SU-DHL-6 (cell line): ENCODE measurements around the gene TMEM119.

Experiments
- EZH2phosphoT487 ChIP-seq: fragments of 200-600 bp; sonication (generic), shearing (Covaris generic); conservative IDR thresholded peaks from 2 replicates; pipeline ENCODE4 v1.6.1; 2018; ENCODE audit warnings: mild to moderate bottlenecking, antibody characterized with exemption, low read length, moderate library complexity, mixed read lengths
- TF ChIP-seq, protein P1 (sequence below): fragments of 200-600 bp; sonication (generic); IDR thresholded peaks from one replicate; pipeline ENCODE4 v1.5.1; 2017; ENCODE audit warnings: antibody characterized with exemption, mild to moderate bottlenecking, low read length, moderate library complexity; ENCODE audit not compliant: insufficient read depth, poor library complexity, severe bottlenecking

DNA sequence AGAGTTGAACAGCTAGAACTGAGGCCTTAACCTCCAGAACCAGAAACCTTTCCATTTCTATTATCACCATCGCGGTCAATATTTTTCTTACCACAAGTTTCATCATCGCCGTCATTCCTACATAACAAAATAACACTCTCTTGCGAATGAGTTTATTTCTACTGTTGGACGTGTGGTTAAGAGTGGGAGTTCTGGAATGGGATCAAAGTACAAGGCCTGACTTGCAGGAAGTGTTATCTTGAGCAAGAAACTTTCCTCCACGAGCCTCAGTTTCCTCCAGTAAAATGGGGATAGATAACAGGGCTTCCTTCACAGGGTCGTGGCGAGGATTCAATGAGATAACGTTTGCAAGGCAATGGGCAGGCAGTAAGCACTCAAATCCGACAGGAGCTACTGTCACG lies 37.6 kb downstream of the TMEM119 start:
- TF ChIP-seq, protein P1, sequence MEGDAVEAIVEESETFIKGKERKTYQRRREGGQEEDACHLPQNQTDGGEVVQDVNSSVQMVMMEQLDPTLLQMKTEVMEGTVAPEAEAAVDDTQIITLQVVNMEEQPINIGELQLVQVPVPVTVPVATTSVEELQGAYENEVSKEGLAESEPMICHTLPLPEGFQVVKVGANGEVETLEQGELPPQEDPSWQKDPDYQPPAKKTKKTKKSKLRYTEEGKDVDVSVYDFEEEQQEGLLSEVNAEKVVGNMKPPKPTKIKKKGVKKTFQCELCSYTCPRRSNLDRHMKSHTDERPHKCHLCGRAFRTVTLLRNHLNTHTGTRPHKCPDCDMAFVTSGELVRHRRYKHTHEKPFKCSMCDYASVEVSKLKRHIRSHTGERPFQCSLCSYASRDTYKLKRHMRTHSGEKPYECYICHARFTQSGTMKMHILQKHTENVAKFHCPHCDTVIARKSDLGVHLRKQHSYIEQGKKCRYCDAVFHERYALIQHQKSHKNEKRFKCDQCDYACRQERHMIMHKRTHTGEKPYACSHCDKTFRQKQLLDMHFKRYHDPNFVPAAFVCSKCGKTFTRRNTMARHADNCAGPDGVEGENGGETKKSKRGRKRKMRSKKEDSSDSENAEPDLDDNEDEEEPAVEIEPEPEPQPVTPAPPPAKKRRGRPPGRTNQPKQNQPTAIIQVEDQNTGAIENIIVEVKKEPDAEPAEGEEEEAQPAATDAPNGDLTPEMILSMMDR = no peak
- no peak for TF ChIP-seq EZH2phosphoT487
